Measurements from ENCODE around the gene CPA4. TPM values are rescaled to one million over a fixed set of nuclear protein-coding genes. Genes with fewer than 3 reads are reported as not detected.

Gene CPA4
- total and polyA plus RNA-seq, 2 experiments from 2014 or later, result 8.6 to 10.4 TPM

DNA sequence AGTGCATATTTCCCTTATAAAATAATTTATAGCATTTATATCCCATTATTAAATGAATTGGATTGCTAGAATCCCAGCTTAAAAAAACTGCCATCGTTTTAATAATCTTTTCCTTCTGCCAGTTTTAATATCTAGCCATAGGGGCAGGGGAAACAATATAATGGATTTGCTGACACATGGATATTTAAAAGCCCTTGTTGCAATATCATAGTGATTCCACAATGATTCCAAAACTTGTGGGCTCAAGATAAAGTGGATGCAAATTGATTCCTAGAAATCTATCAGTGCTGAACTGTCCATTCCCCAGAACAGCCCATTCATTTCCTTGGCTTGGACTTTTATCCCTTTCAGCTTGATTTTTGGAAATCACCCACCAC lies 23.7 kb upstream of the CPA4 start:
- Histone ChIP-seq H3K4me3 (no peak overlapping the region), H3F3A (ENCODE audit: insufficient read depth) (no peaks in the 10 kb centered on the region), H4K20me1 (ENCODE audit: insufficient read depth) (no peaks in the 10 kb centered on the region), H3K9me2 (ENCODE audit: insufficient read depth) (no peaks in the 10 kb centered on the region), H3K79me2 (ENCODE audit: insufficient read depth) (no peaks in the 10 kb centered on the region), H3K4me2 (ENCODE audit: unreplicated experiment) (no peak overlapping the region), H3K27ac (no peak overlapping the region), H3K9me3 (ENCODE audit: low read depth) (no peaks in the 10 kb centered on the region), H3K36me3 (ENCODE audit: low read depth) (no peaks in the 10 kb centered on the region), H3K9ac (no peak overlapping the region), H3K4me1 (ENCODE audit: insufficient read depth) (peaks cover 15% of the 10 kb centered on the region), H2AFZ (no peak overlapping the region), H3K27me3 (replicated peaks; ENCODE audit: insufficient read depth) (peaks cover 9% of the 10 kb centered on the region; the same call in 1 of the 2 replicates)
- in situ Hi-C loops (cut with MboI), result no loop called here
- WGBS, 2 experiments (ENCODE audit: low coverage in 1 of 2, low lambda C conversion rate in 2 of 2, missing lambda C conversion rate in 2 of 2), result 37 to 42% methylated on average over 1 of the region's 1 CpG
- no peak for DNase-seq
- TF ChIP-seq EZH2phosphoT487 (IDR thresholded peaks at IDR 0.05; ENCODE audit: insufficient read depth, low read depth), result no peak
- TF ChIP-seq EZH2 (IDR thresholded peaks at IDR 0.05; ENCODE audit: insufficient read depth, poor library complexity, severe bottlenecking), result no peak

DNA sequence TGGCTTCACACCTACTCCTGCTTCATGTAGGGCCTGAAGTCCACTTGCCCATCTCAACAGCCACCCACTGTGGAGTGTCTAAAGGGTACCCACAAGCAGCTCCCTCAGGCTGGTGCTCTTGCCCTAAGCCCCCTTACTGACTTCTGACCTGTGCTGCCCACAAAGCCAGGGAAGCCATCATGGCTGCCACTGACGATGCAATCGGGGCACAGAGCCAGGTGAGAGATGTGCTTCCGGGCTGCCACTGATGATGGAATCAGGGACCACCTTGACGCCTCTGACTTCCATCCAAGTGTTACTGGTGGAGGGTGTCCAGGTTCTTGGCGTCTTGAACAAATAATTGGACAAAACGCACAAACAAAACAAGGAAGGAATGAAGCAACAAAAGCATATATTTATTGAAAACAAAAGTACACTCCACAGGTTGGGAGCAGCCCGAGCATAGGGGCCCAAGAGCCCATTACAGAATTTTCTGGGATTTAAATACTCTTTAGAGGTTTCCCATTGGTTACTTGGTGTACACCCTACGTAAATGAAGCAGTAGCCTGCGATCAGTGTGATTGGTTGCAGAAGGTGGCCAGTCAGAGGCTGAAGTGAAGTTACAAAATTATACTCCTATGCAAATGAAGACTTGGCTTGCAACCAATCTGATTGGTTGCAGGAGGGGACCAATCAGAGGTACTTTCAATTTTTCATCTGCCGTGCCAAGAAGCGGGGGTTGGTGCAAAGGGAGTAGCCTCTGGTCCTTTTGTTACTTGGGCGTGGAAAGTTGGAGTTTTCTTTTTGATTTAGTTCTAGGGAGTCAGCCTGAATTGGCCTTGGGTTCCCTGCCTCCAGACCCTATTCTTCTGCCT lies 21.8 kb upstream of the CPA4 start:
- WGBS, 2 experiments (ENCODE audit: low coverage in 1 of 2, low lambda C conversion rate in 2 of 2, missing lambda C conversion rate in 2 of 2), result 88 to 91% methylated on average over 12 of the region's 12 CpGs
- TF ChIP-seq EZH2 (IDR thresholded peaks at IDR 0.05; ENCODE audit: insufficient read depth, poor library complexity, severe bottlenecking) (no peak), EZH2phosphoT487 (IDR thresholded peaks at IDR 0.05; ENCODE audit: insufficient read depth, low read depth) (no peak)
- H3K4me3 ChIP-seq, result no peak overlapping the region

DNA sequence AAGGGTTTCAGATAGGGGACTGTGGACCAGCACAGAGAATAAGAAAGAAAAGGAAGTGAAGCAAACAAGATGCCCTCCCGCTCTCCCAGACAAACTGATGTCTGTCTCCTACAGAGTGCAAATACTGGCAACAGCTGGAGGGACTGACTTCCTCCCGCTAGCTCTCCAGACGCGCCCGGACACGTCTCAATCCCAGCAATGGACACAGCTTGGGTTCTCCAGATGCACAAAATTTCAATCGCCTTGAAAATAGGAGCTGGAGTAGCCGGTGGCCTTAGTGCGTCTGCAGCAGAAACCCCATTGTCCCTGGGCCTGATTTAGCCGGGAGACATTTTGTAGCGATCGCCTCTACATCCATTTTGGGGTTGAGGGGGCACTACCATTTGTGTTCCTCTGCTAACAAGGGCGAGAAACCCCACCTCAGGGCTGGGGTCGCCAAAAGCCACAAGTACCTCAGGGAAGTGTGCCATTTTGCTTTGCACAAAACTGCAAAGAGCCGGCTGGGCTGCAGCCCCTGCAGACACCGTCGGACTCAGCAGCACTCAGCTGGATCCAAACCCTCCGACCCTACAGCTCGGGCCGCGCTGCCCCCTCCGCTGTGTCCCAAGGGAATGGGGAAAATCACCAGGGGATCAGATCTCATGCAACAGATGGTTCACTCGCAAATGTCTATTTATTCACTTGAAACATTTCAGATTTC lies 20.4 kb upstream of the CPA4 start:
- H3K9me3 ChIP-seq (ENCODE audit: low read depth), result no peaks in the 10 kb centered on the region
- peaks cover 6% of the 10 kb centered on the region; the same call in 1 of the 2 replicates for H3K27me3 ChIP-seq (replicated peaks; ENCODE audit: insufficient read depth)
- peak overlapping the region; percentile 80 for H3K4me2 ChIP-seq (ENCODE audit: unreplicated experiment)
- WGBS, 2 experiments (ENCODE audit: low coverage in 1 of 2, low lambda C conversion rate in 2 of 2, missing lambda C conversion rate in 2 of 2), result 47 to 53% methylated on average over 23 of the region's 23 CpGs
- H3F3A ChIP-seq (ENCODE audit: insufficient read depth), result peaks cover 14% of the 10 kb centered on the region; the same call in 1 of the 2 replicates
- peaks cover 27% of the 10 kb centered on the region for H3K4me1 ChIP-seq (ENCODE audit: insufficient read depth)
- H3K27ac ChIP-seq, result no peak overlapping the region
- no peaks in the 10 kb centered on the region for H3K79me2 ChIP-seq (ENCODE audit: insufficient read depth)
- H2AFZ ChIP-seq, result peak overlapping the region; percentile 51
- H3K9ac ChIP-seq, result no peak overlapping the region
- in situ Hi-C loops (cut with MboI), result no loop called here
- no peaks in the 10 kb centered on the region for H3K36me3 ChIP-seq (ENCODE audit: low read depth)
- no peak for DNase-seq
- H3K4me3 ChIP-seq, result peak overlapping the region; percentile 44; the same call in 1 of the 2 replicates
- TF ChIP-seq EZH2 (IDR thresholded peaks at IDR 0.05; ENCODE audit: insufficient read depth, poor library complexity, severe bottlenecking), result no peak
- no peak for TF ChIP-seq EZH2phosphoT487 (IDR thresholded peaks at IDR 0.05; ENCODE audit: insufficient read depth, low read depth)
- H3K9me2 ChIP-seq (ENCODE audit: insufficient read depth), result no peaks in the 10 kb centered on the region
- no peaks in the 10 kb centered on the region for H4K20me1 ChIP-seq (ENCODE audit: insufficient read depth)

More for the DNA sequence above, 21.8 kb upstream of the CPA4 start:
- Histone ChIP-seq H3K36me3 (ENCODE audit: low read depth) (no peaks in the 10 kb centered on the region), H3F3A (ENCODE audit: insufficient read depth) (peaks cover 2% of the 10 kb centered on the region; the same call in 1 of the 2 replicates), H3K79me2 (ENCODE audit: insufficient read depth) (no peaks in the 10 kb centered on the region), H3K9ac (no peak overlapping the region), H3K27me3 (replicated peaks; ENCODE audit: insufficient read depth) (peaks cover 6% of the 10 kb centered on the region; the same call in 1 of the 2 replicates), H3K4me2 (ENCODE audit: unreplicated experiment) (no peak overlapping the region), H3K27ac (no peak overlapping the region), H4K20me1 (ENCODE audit: insufficient read depth) (no peaks in the 10 kb centered on the region), H3K9me2 (ENCODE audit: insufficient read depth) (no peaks in the 10 kb centered on the region), H2AFZ (no peak overlapping the region), H3K9me3 (ENCODE audit: low read depth) (no peaks in the 10 kb centered on the region), H3K4me1 (ENCODE audit: insufficient read depth) (peaks cover 15% of the 10 kb centered on the region)
- no peak for DNase-seq
- in situ Hi-C loops (cut with MboI), result no loop called here

DNA sequence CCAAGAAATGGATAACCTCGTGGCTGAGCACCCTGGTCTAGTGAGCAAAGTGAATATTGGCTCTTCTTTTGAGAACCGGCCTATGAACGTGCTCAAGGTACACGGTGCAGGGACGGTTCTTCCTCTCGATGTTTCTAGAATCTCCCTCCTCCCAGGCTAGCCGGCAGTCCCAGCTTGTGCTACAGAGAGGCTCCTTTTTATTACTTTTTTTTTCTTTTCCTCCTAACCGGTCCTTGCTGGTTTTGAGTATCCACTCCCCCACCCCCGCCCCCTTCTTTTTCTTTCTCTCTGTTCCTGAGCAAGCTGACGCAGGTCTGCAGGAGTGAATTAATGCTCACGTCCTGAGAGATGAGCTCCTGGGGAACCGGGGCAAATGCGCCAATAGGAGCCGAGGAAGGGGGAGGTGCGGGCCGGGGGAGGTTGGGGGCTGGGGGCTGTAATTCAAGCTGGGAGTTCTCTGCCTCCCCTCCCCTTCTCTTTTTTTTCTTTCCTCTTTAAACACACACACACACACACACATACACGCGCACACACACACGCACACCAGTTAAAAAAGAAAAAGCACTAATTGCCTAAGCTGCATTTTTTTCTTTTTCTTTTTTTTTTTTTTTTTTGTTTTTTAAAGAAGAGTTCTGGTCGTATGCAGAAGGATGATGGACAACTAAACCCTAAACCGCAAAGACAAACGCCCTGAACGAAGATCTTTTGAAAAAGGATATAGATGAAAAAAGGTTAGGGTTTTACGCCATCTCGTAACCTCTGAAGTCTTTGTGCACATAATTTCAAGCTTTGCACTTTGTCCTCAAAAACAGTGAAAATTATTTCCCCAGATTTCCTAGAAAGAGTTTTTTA lies 19.7 kb upstream of the CPA4 start:
- Histone ChIP-seq H2AFZ (peak overlapping the region; percentile 51), H4K20me1 (ENCODE audit: insufficient read depth) (no peaks in the 10 kb centered on the region), H3K9me3 (ENCODE audit: low read depth) (no peaks in the 10 kb centered on the region), H3K27me3 (replicated peaks; ENCODE audit: insufficient read depth) (peaks cover 6% of the 10 kb centered on the region; the same call in 1 of the 2 replicates), H3K9me2 (ENCODE audit: insufficient read depth) (no peaks in the 10 kb centered on the region), H3K4me3 (peak overlapping the region; percentile 44), H3K4me1 (ENCODE audit: insufficient read depth) (peaks cover 32% of the 10 kb centered on the region), H3K9ac (no peak overlapping the region), H3K79me2 (ENCODE audit: insufficient read depth) (no peaks in the 10 kb centered on the region), H3F3A (ENCODE audit: insufficient read depth) (peaks cover 14% of the 10 kb centered on the region; the same call in 1 of the 2 replicates), H3K27ac (no peak overlapping the region), H3K36me3 (ENCODE audit: low read depth) (no peaks in the 10 kb centered on the region), H3K4me2 (ENCODE audit: unreplicated experiment) (peak overlapping the region; percentile 80)
- WGBS, 2 experiments (ENCODE audit: low coverage in 1 of 2, low lambda C conversion rate in 2 of 2, missing lambda C conversion rate in 2 of 2), result 10 to 18% methylated on average over 21 to 25 of the region's 25 CpGs
- in situ Hi-C loops (cut with MboI), result no loop called here
- DNase-seq, result peak; percentile 36
- no peak for TF ChIP-seq EZH2 (IDR thresholded peaks at IDR 0.05; ENCODE audit: insufficient read depth, poor library complexity, severe bottlenecking)
- TF ChIP-seq EZH2phosphoT487 (IDR thresholded peaks at IDR 0.05; ENCODE audit: insufficient read depth, low read depth), result no peak
